DOHH2 (cell line): ENCODE results near the gene PUS10.

Source experiments
- EZH2phosphoT487 ChIP-seq: fragments of 200-600 bp; sonication (generic); IDR thresholded peaks from 2 replicates; pipeline ENCODE4 v1.6.1; 2017; ENCODE audit warnings: borderline replicate concordance, mild to moderate bottlenecking, antibody characterized with exemption, low read length, moderate library complexity, mixed read lengths
- TF ChIP-seq, protein P1 (sequence below): fragments of 200-600 bp; sonication (generic); IDR thresholded peaks from one replicate; pipeline ENCODE4 v1.5.1; 2014; ENCODE audit warnings: antibody characterized with exemption, mild to moderate bottlenecking, low read depth, low read length; ENCODE audit not compliant: poor library complexity, severe bottlenecking

DNA sequence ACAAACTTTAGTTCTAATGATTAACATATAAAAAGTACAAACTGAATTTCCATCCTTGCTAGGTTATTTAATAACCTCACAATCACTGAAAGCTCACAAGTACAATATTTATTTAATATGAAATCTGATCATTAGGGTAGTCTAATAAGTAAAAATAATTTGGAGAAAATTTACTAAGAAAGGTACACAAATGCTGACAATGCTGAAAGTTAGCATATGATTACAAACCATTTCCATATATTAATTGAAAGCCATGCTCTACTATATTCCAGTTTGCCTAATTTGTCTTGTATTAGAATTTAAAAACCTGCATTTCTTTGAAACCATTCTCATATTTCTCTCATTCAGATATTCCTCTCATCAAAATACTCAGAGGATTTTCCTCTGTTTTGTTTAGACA lies 8.7 kb downstream of the PUS10 start:
- TF ChIP-seq, protein P1, sequence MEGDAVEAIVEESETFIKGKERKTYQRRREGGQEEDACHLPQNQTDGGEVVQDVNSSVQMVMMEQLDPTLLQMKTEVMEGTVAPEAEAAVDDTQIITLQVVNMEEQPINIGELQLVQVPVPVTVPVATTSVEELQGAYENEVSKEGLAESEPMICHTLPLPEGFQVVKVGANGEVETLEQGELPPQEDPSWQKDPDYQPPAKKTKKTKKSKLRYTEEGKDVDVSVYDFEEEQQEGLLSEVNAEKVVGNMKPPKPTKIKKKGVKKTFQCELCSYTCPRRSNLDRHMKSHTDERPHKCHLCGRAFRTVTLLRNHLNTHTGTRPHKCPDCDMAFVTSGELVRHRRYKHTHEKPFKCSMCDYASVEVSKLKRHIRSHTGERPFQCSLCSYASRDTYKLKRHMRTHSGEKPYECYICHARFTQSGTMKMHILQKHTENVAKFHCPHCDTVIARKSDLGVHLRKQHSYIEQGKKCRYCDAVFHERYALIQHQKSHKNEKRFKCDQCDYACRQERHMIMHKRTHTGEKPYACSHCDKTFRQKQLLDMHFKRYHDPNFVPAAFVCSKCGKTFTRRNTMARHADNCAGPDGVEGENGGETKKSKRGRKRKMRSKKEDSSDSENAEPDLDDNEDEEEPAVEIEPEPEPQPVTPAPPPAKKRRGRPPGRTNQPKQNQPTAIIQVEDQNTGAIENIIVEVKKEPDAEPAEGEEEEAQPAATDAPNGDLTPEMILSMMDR = no peak
- no peak for TF ChIP-seq EZH2phosphoT487
